H1 (cell line): ENCODE data around the gene ADCY2. TPM values are rescaled to one million over a fixed set of nuclear protein-coding genes. Genes with fewer than 3 reads are reported as not detected.
A peak's percentile ranks its signal among the peaks of the same experiment; 100 is the strongest.

Experiments used
- CTCF ChIA-PET: fragments of 300-600 bp; sonication (Branson Sonifier 250); formaldehyde crosslinking; loops from one replicate; lab custom pipeline; 2021; ENCODE audit not compliant: partially characterized antibody; lab: Charles Lee
- POLR2A ChIA-PET: fragments of 300-600 bp; sonication (Branson Sonifier 250); formaldehyde crosslinking; loops from one replicate; lab custom pipeline; 2021; ENCODE audit warnings: inconsistent platforms; ENCODE audit not compliant: partially characterized antibody; lab: Charles Lee
- DNase-seq, 2 experiments: peaks; one replicate each; pipeline versions ENCODE4 v3.0.0 to v3.0.0-alpha.2; 2010 to 2022; ENCODE audit warnings: low spot score in 2 of 2, low read depth in 1 of 2, mixed read lengths in 1 of 2
- FAIRE-seq: peaks from 2 replicates; lab custom pipeline; 2011; peaks lifted over from hg19 to GRCh38; lab: Jason Lieb, UNC
- H2AFZ ChIP-seq: 2 replicates; pipeline ENCODE4 v1.8.1; 2012; ENCODE audit warnings: low read length, inconsistent platforms
- H2AK5ac ChIP-seq: 2 replicates; pipeline ENCODE4 v1.6.1; 2013; ENCODE audit warnings: low read depth, low read length
- H2BK120ac ChIP-seq: replicated peaks from 2 replicates; pipeline ENCODE3; 2013; ENCODE audit warnings: low read depth, low read length, inconsistent platforms
- H2BK12ac ChIP-seq: 2 replicates; pipeline ENCODE4 v1.6.1; 2013; ENCODE audit warnings: low read depth, low read length
- H2BK15ac ChIP-seq: 2 replicates; pipeline ENCODE4 v1.6.1; 2013; ENCODE audit warnings: low read length
- H2BK20ac ChIP-seq: 2 replicates; pipeline ENCODE4 v1.6.1; 2013; ENCODE audit warnings: low read length
- H2BK5ac ChIP-seq: 2 replicates; pipeline ENCODE4 v1.6.1; 2013; ENCODE audit warnings: low read depth, low read length
- H3K14ac ChIP-seq: 2 replicates; pipeline ENCODE4 v1.6.1; 2013; ENCODE audit warnings: inconsistent platforms; ENCODE audit not compliant: insufficient read length
- H3K18ac ChIP-seq: 2 replicates; pipeline ENCODE4 v1.6.1; 2013; ENCODE audit warnings: low read length; ENCODE audit errors: extremely low read depth
- H3K23ac ChIP-seq: 2 replicates; pipeline ENCODE4 v1.6.1; 2013; ENCODE audit warnings: inconsistent platforms; ENCODE audit not compliant: insufficient read length
- H3K23me2 ChIP-seq: 2 replicates; pipeline ENCODE4 v1.6.1; 2013; ENCODE audit warnings: low read depth, low read length
- H3K27ac ChIP-seq: 2 replicates; pipeline ENCODE4 v1.6.1; 2011; ENCODE audit warnings: low read depth, low read length, inconsistent platforms
- H3K27me3 ChIP-seq, 4 experiments: replicated peaks in 1 of 4; 1 replicate in 1 of 4; 2 replicates in 3 of 4; pipeline versions ENCODE4 v1.6.1 to v1.8.1; 2011 to 2013; ENCODE audit warnings: low read length in 3 of 4, mild to moderate bottlenecking in 3 of 4, inconsistent platforms in 2 of 4, mixed read lengths in 2 of 4, moderate library complexity in 1 of 4; ENCODE audit not compliant: control insufficient read depth in 3 of 4, insufficient read depth in 3 of 4; ENCODE audit errors: extremely low read depth in 1 of 4
- H3K36me3 ChIP-seq, 4 experiments: 2 replicates each; pipeline versions ENCODE4 v1.6.1 to v1.8.1; 2011 to 2013; ENCODE audit warnings: mild to moderate bottlenecking in 4 of 4, low read length in 3 of 4, moderate library complexity in 2 of 4, control low read depth in 1 of 4, inconsistent platforms in 1 of 4; ENCODE audit not compliant: insufficient read depth in 4 of 4, control insufficient read depth in 2 of 4
- H3K4ac ChIP-seq: replicated peaks from 2 replicates; pipeline ENCODE3; 2013; ENCODE audit warnings: low read length, low read depth, mixed read lengths, inconsistent platforms; ENCODE audit not compliant: insufficient read length
- H3K4me1 ChIP-seq, 4 experiments: replicated peaks in 1 of 4; 1 replicate in 1 of 4; 2 replicates in 3 of 4; pipeline versions ENCODE4 v1.6.1 to v1.8.1; 2011 to 2013; ENCODE audit warnings: low read length in 3 of 4, inconsistent platforms in 2 of 4, mixed read lengths in 1 of 4; ENCODE audit not compliant: insufficient read depth in 4 of 4, control insufficient read depth in 3 of 4
- H3K4me2 ChIP-seq, 2 experiments: 2 replicates each; pipeline versions ENCODE4 v1.6.1 to v1.8.1; 2011 to 2013; ENCODE audit warnings: low read depth in 2 of 2, low read length in 2 of 2, control low read depth in 1 of 2, inconsistent platforms in 1 of 2, mild to moderate bottlenecking in 1 of 2; ENCODE audit not compliant: insufficient read depth in 1 of 2
- H3K4me3 ChIP-seq, 4 experiments: fragments of 200-600, 300-600 bp in 1 of 4; sonication (generic), shearing (Covaris generic), sonication (Bioruptor Twin) in 1 of 4; 2 replicates each; pipeline versions ENCODE4 v1.5.1 to v1.8.1; 2011 to 2016; ENCODE audit warnings: low read length in 4 of 4, low read depth in 3 of 4, control low read depth in 2 of 4, inconsistent platforms in 2 of 4, mild to moderate bottlenecking in 2 of 4, mixed read lengths in 1 of 4, moderate library complexity in 1 of 4; ENCODE audit not compliant: insufficient read depth in 2 of 4; ENCODE audit errors: extremely low read depth in 1 of 4
- H3K56ac ChIP-seq: replicated peaks from 2 replicates; pipeline ENCODE3; 2013; ENCODE audit warnings: low read depth, mild to moderate bottlenecking, mixed read lengths, low read length, inconsistent platforms; ENCODE audit not compliant: insufficient read length
- H3K79me1 ChIP-seq: 2 replicates; pipeline ENCODE4 v1.6.1; 2013; ENCODE audit warnings: low read depth, low read length, control low read depth
- H3K79me2 ChIP-seq, 2 experiments: 2 replicates each; pipeline versions ENCODE4 v1.6.1 to v1.8.1; 2012 to 2013; ENCODE audit warnings: low read length in 2 of 2, mild to moderate bottlenecking in 2 of 2, inconsistent platforms in 1 of 2; ENCODE audit not compliant: insufficient read depth in 2 of 2, control insufficient read depth in 1 of 2
- H3K9ac ChIP-seq, 4 experiments: replicated peaks in 1 of 4; 1 replicate in 1 of 4; 2 replicates in 3 of 4; pipeline versions ENCODE4 v1.6.1 to v1.8.1; 2011 to 2013; ENCODE audit warnings: low read depth in 3 of 4, low read length in 3 of 4, control low read depth in 2 of 4, mild to moderate bottlenecking in 2 of 4, moderate library complexity in 2 of 4, inconsistent platforms in 1 of 4; ENCODE audit errors: extremely low read depth in 1 of 4
- H3K9me3 ChIP-seq, 2 experiments: 2 replicates each; pipeline versions ENCODE4 v1.6.1 to v1.8.1; 2012 to 2013; ENCODE audit warnings: mild to moderate bottlenecking in 2 of 2, moderate library complexity in 2 of 2, control low read depth in 1 of 2, inconsistent platforms in 1 of 2, low read depth in 1 of 2, low read length in 1 of 2, mixed read lengths in 1 of 2; ENCODE audit not compliant: insufficient read depth in 2 of 2
- H4K20me1 ChIP-seq, 2 experiments: replicated peaks in 1 of 2; 2 replicates each; pipeline versions ENCODE3 to v1.8.1; 2011 to 2013; ENCODE audit warnings: inconsistent platforms in 2 of 2, low read length in 2 of 2, mild to moderate bottlenecking in 1 of 2; ENCODE audit not compliant: insufficient read depth in 2 of 2, control insufficient read depth in 1 of 2
- H4K5ac ChIP-seq: 2 replicates; pipeline ENCODE4 v1.6.1; 2013; ENCODE audit warnings: low read length, low read depth, mixed read lengths, inconsistent platforms; ENCODE audit not compliant: insufficient read length
- H4K8ac ChIP-seq: 2 replicates; pipeline ENCODE4 v1.8.0; 2013; ENCODE audit warnings: mild to moderate bottlenecking, moderate library complexity, low read length, inconsistent platforms; ENCODE audit not compliant: insufficient read depth; ENCODE audit errors: extremely low read depth
- H4K91ac ChIP-seq: replicated peaks from 2 replicates; pipeline ENCODE3; 2013; ENCODE audit warnings: low read length, mixed read lengths, inconsistent platforms; ENCODE audit not compliant: insufficient read length
- NANOG ChIP-seq: IDR thresholded peaks from 2 replicates; pipeline ENCODE4 v1.6.1; 2011; ENCODE audit warnings: low read length, low read depth, mild to moderate bottlenecking, inconsistent platforms; ENCODE audit not compliant: insufficient read depth, poor library complexity, severe bottlenecking
- POLR2AphosphoS5 ChIP-seq: IDR thresholded peaks from 2 replicates; pipeline ENCODE4 v1.6.1; 2011; ENCODE audit warnings: low read depth, low read length
- WGBS, 2 experiments: shearing (Covaris generic) in 1 of 2; methylation state at CpG; one replicate each; pipeline versions ENCODE4 v1.1.6 to v1.1.7; 2013 to 2015; ENCODE audit warnings: low lambda C conversion rate in 2 of 2, mixed read lengths in 2 of 2, inconsistent platforms in 1 of 2, low coverage in 1 of 2, missing lambda C conversion rate in 1 of 2; ENCODE audit not compliant: insufficient replicate concordance in 2 of 2, insufficient coverage in 1 of 2, insufficient read length in 1 of 2; ENCODE audit errors: extremely low coverage in 1 of 2, missing lambda C conversion rate in 1 of 2; 5-methylcytosine and 5-hydroxymethylcytosine counted together
- polyA plus RNA-seq, 7 experiments: library from polyadenylated mRNA; depleted of rRNA in 3 of 7; stranded (reverse) in 5 of 7; unstranded in 2 of 7; fragments of >200 nt in 5 of 7; fragments of 200-250 nt in 2 of 7; gene quantifications; 1 replicate in 5 of 7; 2 replicates in 1 of 7; 4 replicates in 1 of 7; pipeline versions ENCODE4 v1.2.1 to v1.2.3, GENCODE V29; 2011 to 2013; ENCODE audit warnings: missing spikeins in 2 of 7, mixed read lengths in 2 of 7
- total RNA-seq: library from RNA; stranded (reverse); fragmentation: NEBNext Ultra II Directional; extraction: Animal tissue kit (Norgen Biotek cat#: 25700); gene quantifications from 2 replicates; pipeline ENCODE4 v1.2.1, GENCODE V29; 2021

The ADCY2 gene
- total and polyA plus RNA-seq, 2 of the 8 experiments (the other 6 are each of a cell fraction or from before 2014, with no cell fraction given), result 35.8 to 122 TPM

GRCh38 chr5:7347377-7347776 lies 48.6 kb upstream of the ADCY2 start:
- FAIRE-seq (peak; percentile 32), DNase-seq (no peak)
- Histone ChIP-seq H2AK5ac (no peak overlapping the region), H3K4me2 (peak overlapping the region; percentile 10 to 21; a peak in 2 of 4 replicates), H3K9me3 (peaks cover 8 to 25% of the 10 kb centered on the region in 2 experiments), H3K27ac (no peak overlapping the region), H3K79me2 (no peaks in the 10 kb centered on the region), H2BK20ac (no peak overlapping the region), H3K23me2 (no peaks in the 10 kb centered on the region), H2BK120ac (no peak overlapping the region), H3K14ac (no peak overlapping the region), H3K4ac (no peak overlapping the region), H3K36me3 (no peaks in the 10 kb centered on the region), H2BK12ac (no peak overlapping the region), H2BK5ac (no peak overlapping the region), H3K23ac (no peak overlapping the region), H3K27me3 (no peaks in the 10 kb centered on the region)
- WGBS, 2 experiments, result 57% methylated on average over 6 of the region's 6 CpGs; no CpG with 5 or more reads in 1 of the 2 experiments
- CTCF ChIA-PET, result interaction anchor here (1.0 to 2.0 kb wide), 5 partner anchors 14 to 259 kb away, joined by 3 to 7 read pairs (median 3); no protein-coding TSS in a partner anchor
- TF ChIP-seq POLR2AphosphoS5 (no peak), NANOG (peak; percentile 49)
- TF ChIP-seq, all 59 proteins: peak for 1
- H3K4me3 ChIP-seq, result no peak overlapping the region
- H3K9ac ChIP-seq, result no peak overlapping the region
- no peak overlapping the region for H4K91ac ChIP-seq
- H3K18ac ChIP-seq, result no peak overlapping the region; the same call in 1 of the 2 replicates
- no peak overlapping the region for H4K5ac ChIP-seq
- no peak overlapping the region for H2AFZ ChIP-seq
- H3K56ac ChIP-seq, result no peak overlapping the region
- no peak overlapping the region for H4K8ac ChIP-seq
- peaks cover 0 to 10% (median 8%) of the 10 kb centered on the region in 4 experiments; a peak in 3 of 7 replicates for H3K4me1 ChIP-seq
- H3K79me1 ChIP-seq, result no peaks in the 10 kb centered on the region
- no peaks in the 10 kb centered on the region for H4K20me1 ChIP-seq
- POLR2A ChIA-PET, result interaction anchor here (1.1 kb wide), 1 partner anchor 29 kb away, joined by 3 read pairs; no protein-coding TSS in a partner anchor
- no peak overlapping the region for H2BK15ac ChIP-seq
